Osteoblast (primary cell): ENCODE data around the gene SLC35E4. TPM values are rescaled to one million over a fixed set of nuclear protein-coding genes. Genes with fewer than 3 reads are reported as not detected.
"Not testable (repeated sequence)": the region's sequence is repeated elsewhere in the genome, so short reads cannot be mapped to it uniquely, and the experiment has no call there.

Experiments
- DNase-seq: peaks from one replicate; pipeline ENCODE4 v3.0.0; 2011; ENCODE audit warnings: low spot score, mixed read lengths; ENCODE audit not compliant: insufficient read length; ENCODE audit errors: missing footprints
- H2AFZ ChIP-seq: 2 replicates; pipeline ENCODE4 v1.6.0; 2011; ENCODE audit warnings: mild to moderate bottlenecking, low read length
- H3K27ac ChIP-seq: 2 replicates; pipeline ENCODE4 v1.5.1; 2011; ENCODE audit warnings: mild to moderate bottlenecking, low read depth, low read length, moderate library complexity
- H3K27me3 ChIP-seq: 2 replicates; pipeline ENCODE4 v1.6.0; 2012; ENCODE audit warnings: mild to moderate bottlenecking, control low read depth, inconsistent platforms, low read length, moderate library complexity; ENCODE audit not compliant: insufficient read depth
- H3K36me3 ChIP-seq: 2 replicates; pipeline ENCODE4 v1.5.1; 2011; ENCODE audit warnings: mild to moderate bottlenecking, low read length, control low read depth, moderate library complexity; ENCODE audit not compliant: insufficient read depth
- H3K4me1 ChIP-seq: 2 replicates; pipeline ENCODE4 v1.5.1; 2011; ENCODE audit warnings: mild to moderate bottlenecking, low read length, control low read depth, moderate library complexity; ENCODE audit not compliant: insufficient read depth
- H3K4me2 ChIP-seq: 2 replicates; pipeline ENCODE4 v1.6.0; 2011; ENCODE audit warnings: mild to moderate bottlenecking, low read length; ENCODE audit not compliant: insufficient read depth
- H3K4me3 ChIP-seq: fragments of 200-600 bp; sonication (generic); 3 replicates; pipeline ENCODE4 v1.5.1; 2012; ENCODE audit warnings: mild to moderate bottlenecking, low read length, inconsistent platforms; ENCODE audit not compliant: insufficient read depth
- H3K79me2 ChIP-seq: 2 replicates; pipeline ENCODE4 v1.6.0; 2012; ENCODE audit warnings: mild to moderate bottlenecking, low read length, control low read depth, inconsistent platforms; ENCODE audit not compliant: insufficient read depth
- H3K9me3 ChIP-seq: 2 replicates; pipeline ENCODE4 v1.5.1; 2011; ENCODE audit warnings: low read depth, low read length, control low read depth
- H4K20me1 ChIP-seq: 2 replicates; pipeline ENCODE4 v1.6.0; 2012; ENCODE audit warnings: mild to moderate bottlenecking, low read length, control low read depth; ENCODE audit not compliant: insufficient read depth
- total RNA-seq: library from RNA; depleted of rRNA; stranded (reverse); fragments of >200 nt; gene quantifications from 2 replicates; pipeline ENCODE4 v1.2.3, GENCODE V29; 2012
- TF ChIP-seq, protein P1 (sequence below): IDR thresholded peaks from 2 replicates; pipeline ENCODE4 v1.5.1; 2011; ENCODE audit warnings: mild to moderate bottlenecking, low read depth, low read length, moderate library complexity; ENCODE audit errors: extremely low read depth

SLC35E4 gene
- total RNA-seq, 1 donor, result 13.0 TPM

DNA sequence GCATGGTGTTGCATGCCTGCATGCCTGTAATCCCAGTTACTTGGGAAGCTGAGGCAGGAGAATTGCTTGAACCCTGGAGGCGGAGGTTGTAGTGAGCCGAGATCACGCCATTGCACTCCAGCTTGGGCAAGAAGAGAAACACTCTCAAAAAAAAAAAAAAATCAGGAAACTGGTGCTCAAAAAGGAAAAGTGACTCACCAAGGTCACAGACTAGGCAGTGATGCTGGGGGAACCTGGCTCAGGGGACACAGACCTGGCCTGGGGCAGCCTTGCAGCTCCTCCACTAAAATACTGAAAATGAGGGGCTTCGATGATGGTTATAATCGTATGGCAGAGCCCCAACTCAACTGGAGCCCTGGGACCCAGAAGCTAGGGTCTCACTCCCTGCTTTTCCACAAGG is 8.1 kb upstream of the SLC35E4 start:
- Histone ChIP-seq H4K20me1 (no peaks in the 10 kb centered on the region), H3K36me3 (no peaks in the 10 kb centered on the region), H3K27ac (no peak overlapping the region), H3K79me2 (no peaks in the 10 kb centered on the region), H3K27me3 (no peaks in the 10 kb centered on the region), H2AFZ (no peak overlapping the region), H3K4me3 (no peak overlapping the region), H3K4me2 (no peak overlapping the region), H3K4me1 (no peaks in the 10 kb centered on the region), H3K9me3 (no peaks in the 10 kb centered on the region)
- TF ChIP-seq, protein P1, sequence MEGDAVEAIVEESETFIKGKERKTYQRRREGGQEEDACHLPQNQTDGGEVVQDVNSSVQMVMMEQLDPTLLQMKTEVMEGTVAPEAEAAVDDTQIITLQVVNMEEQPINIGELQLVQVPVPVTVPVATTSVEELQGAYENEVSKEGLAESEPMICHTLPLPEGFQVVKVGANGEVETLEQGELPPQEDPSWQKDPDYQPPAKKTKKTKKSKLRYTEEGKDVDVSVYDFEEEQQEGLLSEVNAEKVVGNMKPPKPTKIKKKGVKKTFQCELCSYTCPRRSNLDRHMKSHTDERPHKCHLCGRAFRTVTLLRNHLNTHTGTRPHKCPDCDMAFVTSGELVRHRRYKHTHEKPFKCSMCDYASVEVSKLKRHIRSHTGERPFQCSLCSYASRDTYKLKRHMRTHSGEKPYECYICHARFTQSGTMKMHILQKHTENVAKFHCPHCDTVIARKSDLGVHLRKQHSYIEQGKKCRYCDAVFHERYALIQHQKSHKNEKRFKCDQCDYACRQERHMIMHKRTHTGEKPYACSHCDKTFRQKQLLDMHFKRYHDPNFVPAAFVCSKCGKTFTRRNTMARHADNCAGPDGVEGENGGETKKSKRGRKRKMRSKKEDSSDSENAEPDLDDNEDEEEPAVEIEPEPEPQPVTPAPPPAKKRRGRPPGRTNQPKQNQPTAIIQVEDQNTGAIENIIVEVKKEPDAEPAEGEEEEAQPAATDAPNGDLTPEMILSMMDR, result no peak
- no peak for DNase-seq

DNA sequence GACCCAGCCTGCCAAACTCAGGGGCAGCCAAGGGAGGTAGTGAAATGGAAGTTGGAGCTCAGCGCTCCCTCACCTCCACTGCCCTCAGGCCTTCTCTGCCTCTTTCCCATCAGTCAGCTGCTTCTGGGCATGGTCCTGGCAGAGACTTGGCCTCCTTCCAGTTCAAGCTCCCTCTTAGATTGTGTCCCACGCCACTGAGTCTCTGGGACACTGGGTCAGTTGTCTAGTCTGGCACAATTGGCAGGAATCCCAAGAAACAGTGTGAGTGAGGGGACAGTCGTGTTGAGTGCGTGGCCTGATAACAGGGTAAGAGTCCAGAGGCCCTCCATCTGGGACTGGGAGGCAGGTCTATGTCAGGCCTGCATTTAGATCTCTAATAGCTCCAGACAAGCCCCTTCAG is 7.1 kb upstream of the SLC35E4 start:
- Histone ChIP-seq H3K4me2 (no peak overlapping the region), H3K9me3 (no peaks in the 10 kb centered on the region), H3K27me3 (no peaks in the 10 kb centered on the region), H3K4me3 (no peak overlapping the region), H3K4me1 (no peaks in the 10 kb centered on the region), H3K36me3 (no peaks in the 10 kb centered on the region), H2AFZ (no peak overlapping the region), H4K20me1 (no peaks in the 10 kb centered on the region), H3K79me2 (no peaks in the 10 kb centered on the region), H3K27ac (no peak overlapping the region)
- DNase-seq, result no peak
- TF ChIP-seq, protein P1, result no peak

DNA sequence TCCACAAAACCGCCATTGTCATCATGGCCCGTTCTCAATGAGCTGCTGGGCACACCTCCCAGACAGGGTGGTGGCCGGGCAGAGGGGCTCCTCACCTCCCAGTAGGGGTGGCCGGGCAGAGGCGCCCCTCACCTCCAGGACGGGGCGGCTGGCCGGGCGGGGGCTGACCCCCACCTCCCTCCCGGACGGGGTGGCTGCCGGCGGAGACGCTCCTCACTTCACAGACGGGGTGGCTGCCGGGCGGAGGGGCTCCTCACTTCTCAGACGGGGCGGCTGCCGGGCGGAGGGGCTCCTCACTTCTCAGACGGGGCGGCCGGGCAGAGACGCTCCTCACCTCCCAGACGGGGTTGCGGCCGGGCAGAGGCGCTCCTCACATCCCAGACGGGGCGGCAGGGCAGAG is 4.1 kb upstream of the SLC35E4 start:
- H3K4me3 ChIP-seq, H3K36me3 ChIP-seq, DNase-seq, H3K79me2 ChIP-seq, H3K27me3 ChIP-seq, H3K9me3 ChIP-seq, H3K4me2 ChIP-seq, H3K27ac ChIP-seq, H2AFZ ChIP-seq, H4K20me1 ChIP-seq: not testable (repeated sequence)
- peaks cover 15% of the 10 kb centered on the region for H3K4me1 ChIP-seq

DNA sequence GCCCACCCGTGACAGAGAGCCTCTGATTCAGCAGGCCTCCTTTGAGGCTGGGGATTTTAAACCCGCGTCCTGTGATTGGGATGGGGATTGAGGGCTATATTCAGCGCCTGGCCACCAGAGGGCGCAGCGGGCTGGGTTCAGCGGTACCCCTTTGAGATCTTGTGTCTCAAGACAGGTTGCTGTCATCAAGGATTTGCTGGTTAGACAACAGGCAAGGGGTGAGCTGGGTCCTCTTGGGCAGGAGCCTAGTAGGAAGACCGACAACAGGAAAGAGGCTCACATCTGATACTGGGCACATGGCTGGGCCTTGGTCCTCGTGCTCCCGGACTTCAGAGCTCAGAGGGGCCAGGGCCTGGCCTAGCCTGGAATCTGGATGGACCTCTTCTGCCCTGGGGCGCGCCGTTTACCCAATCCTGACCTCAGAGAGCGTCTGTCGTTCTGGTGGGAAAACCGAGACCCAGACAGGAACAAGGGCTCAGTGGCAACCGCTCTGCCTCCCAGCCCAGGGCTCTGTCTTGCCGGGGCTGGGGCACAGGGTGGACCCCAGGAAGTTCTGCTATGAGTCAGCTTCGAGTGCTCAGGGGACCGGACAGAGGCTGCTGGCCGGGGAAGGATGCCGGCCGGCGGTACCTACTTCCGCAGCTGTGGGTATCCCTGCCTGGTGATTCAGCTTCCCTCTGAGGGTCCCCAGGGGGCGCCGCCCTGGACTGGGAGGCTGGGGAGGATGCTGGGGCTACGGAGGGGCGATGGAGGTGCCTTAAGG is 929 bp upstream of the SLC35E4 start:
- Histone ChIP-seq H3K79me2 (peaks cover 32% of the 10 kb centered on the region), H3K4me2 (peak overlapping the region; percentile 91), H3K9me3 (no peaks in the 10 kb centered on the region), H2AFZ (peak overlapping the region; percentile 93), H3K27me3 (no peaks in the 10 kb centered on the region), H3K27ac (peak overlapping the region; percentile 75), H4K20me1 (peaks cover 9% of the 10 kb centered on the region), H3K4me1 (peaks cover 29% of the 10 kb centered on the region), H3K36me3 (no peaks in the 10 kb centered on the region), H3K4me3 (peak overlapping the region; percentile 89)
- peak; percentile 99 for DNase-seq
- TF ChIP-seq, protein P1, result peak; percentile 97
